Measurements from ENCODE around the gene RRAGC. TPM values are rescaled to one million over a fixed set of nuclear protein-coding genes. Genes with fewer than 3 reads are reported as not detected.

RRAGC gene
- total and polyA plus RNA-seq, 2 of the 13 experiments (the other 11 are each of a cell fraction or from before 2014, with no cell fraction given), result 7.6 to 8.0 TPM

- TF ChIP-seq THAP9 (CRISPR knock-in tag; IDR thresholded peaks at IDR 0.05; ENCODE audit: borderline replicate concordance) (peak; percentile 61; the same call in 1 of the 2 replicates), ZBTB7A (CRISPR knock-in tag; IDR thresholded peaks at IDR 0.05) (peak; percentile 70; the same call in 1 of the 2 replicates), ZNF720 (CRISPR knock-in tag; IDR thresholded peaks at IDR 0.05) (no peak), ZBTB7B (CRISPR knock-in tag; IDR thresholded peaks at IDR 0.05) (peak; percentile 29; the same call in 1 of the 2 replicates), ZNF275 (CRISPR knock-in tag; IDR thresholded peaks at IDR 0.05; ENCODE audit: borderline replicate concordance) (0 out of 2 replicates have a peak, but pooled peaks have one; percentile 60), BATF2 (CRISPR knock-in tag; IDR thresholded peaks at IDR 0.05) (no peak), TBX2 (CRISPR knock-in tag; IDR thresholded peaks at IDR 0.05; ENCODE audit: borderline replicate concordance) (peak; percentile 74), ELF1 (CRISPR knock-in tag; IDR thresholded peaks at IDR 0.05) (peak; percentile 77), ZNF761 (CRISPR knock-in tag; conservative IDR thresholded peaks at IDR 0.05) (0 out of 2 replicates have a peak, but pooled peaks have one; percentile 60), HMGXB3 (CRISPR knock-in tag; IDR thresholded peaks at IDR 0.05; ENCODE audit: borderline replicate concordance) (peak; percentile 84; the same call in 1 of the 2 replicates), ZEB1 (IDR thresholded peaks at IDR 0.05; ENCODE audit: insufficient replicate concordance, low read depth) (peak; percentile 14), CREM (IDR thresholded peaks at IDR 0.05) (peak; percentile 50; the same call in 1 of the 2 replicates), CREM (CRISPR knock-in tag; IDR thresholded peaks at IDR 0.05) (no peak), REPIN1 (CRISPR knock-in tag; IDR thresholded peaks at IDR 0.05; ENCODE audit: borderline replicate concordance, low read depth) (peak; percentile 60; the same call in 1 of the 2 replicates)
These were observed 13.7 kb upstream of the RRAGC start, which contains the start of gene MYCBP (continued) for GRCh38 chr1:38873027-38873969.
